ENCODE data around the gene RNF6.
A peak's percentile ranks its signal among the peaks of the same experiment; 100 is the strongest.
"Not testable (repeated sequence)": the region's sequence is repeated elsewhere in the genome, so short reads cannot be mapped to it uniquely, and the experiment has no call there.

RNF6 gene

GRCh38 chr13:26253787-26254582, 31.9 kb upstream of the RNF6 start, which contains the start of gene CDK8:
Gene CDK8 (plus strand): TSS chr13:26254129. CDS start chr13:26254642, 513 bp downstream.
- Histone ChIP-seq H3K4me3 (ENCODE audit: insufficient read depth, low read depth, low read length) (peak within 1 kb of the TSS; percentile 87), H3K9me3 (ENCODE audit: control insufficient read depth, low read length) (no peaks in the 10 kb centered on the region), H3K36me3 (ENCODE audit: control insufficient read depth, insufficient read depth, low read length) (no peaks in the 10 kb centered on the region), H3K27ac (ENCODE audit: insufficient read depth, low read depth, low read length, poor library complexity, severe bottlenecking) (peak within 1 kb of the TSS; percentile 85), H3K4me1 (ENCODE audit: control insufficient read depth, insufficient read depth, low read length) (no peaks in the 10 kb centered on the region), H3K27me3 (ENCODE audit: control insufficient read depth, insufficient read depth, low read length, poor library complexity, severe bottlenecking) (no peaks in the 10 kb centered on the region)
- 0 to 1% methylated on average over 77 to 78 of the region's 79 CpGs for WGBS, 2 experiments

- Histone ChIP-seq H3K4me1 (ENCODE audit: control insufficient read depth, insufficient read depth, low read length) (no peaks in the 10 kb centered on the region), H3K27ac (ENCODE audit: insufficient read depth, low read depth, low read length, poor library complexity, severe bottlenecking) (no peak overlapping the region), H3K36me3 (ENCODE audit: control insufficient read depth, insufficient read depth, low read length) (no peaks in the 10 kb centered on the region), H3K4me3 (ENCODE audit: insufficient read depth, low read depth, low read length) (peak overlapping the region; percentile 87), H3K27me3 (ENCODE audit: control insufficient read depth, insufficient read depth, low read length, poor library complexity, severe bottlenecking) (no peaks in the 10 kb centered on the region), H3K9me3 (ENCODE audit: control insufficient read depth, low read length) (no peaks in the 10 kb centered on the region)
- 52% methylated on average over 9 of the region's 9 CpGs for WGBS, 2 experiments
Measured at GRCh38 chr13:26253262-26253786, 31.2 kb upstream of the RNF6 start.

- H3K36me3 ChIP-seq (ENCODE audit: control insufficient read depth, insufficient read depth, low read length); H3K27ac ChIP-seq (ENCODE audit: insufficient read depth, low read depth, low read length, poor library complexity, severe bottlenecking); H3K27me3 ChIP-seq (ENCODE audit: control insufficient read depth, insufficient read depth, low read length, poor library complexity, severe bottlenecking); H3K4me1 ChIP-seq (ENCODE audit: control insufficient read depth, insufficient read depth, low read length); H3K9me3 ChIP-seq (ENCODE audit: control insufficient read depth, low read length); H3K4me3 ChIP-seq (ENCODE audit: insufficient read depth, low read depth, low read length): not testable (repeated sequence)
- WGBS, 2 experiments: 80 to 85% methylated on average over 4 of the region's 4 CpGs
Measured at GRCh38 chr13:26252006-26252405, 29.9 kb upstream of the RNF6 start.

- Histone ChIP-seq H3K9me3 (ENCODE audit: control insufficient read depth, low read length) (no peaks in the 10 kb centered on the region), H3K4me3 (ENCODE audit: insufficient read depth, low read depth, low read length) (no peak overlapping the region), H3K4me1 (ENCODE audit: control insufficient read depth, insufficient read depth, low read length) (no peaks in the 10 kb centered on the region), H3K27ac (ENCODE audit: insufficient read depth, low read depth, low read length, poor library complexity, severe bottlenecking) (no peak overlapping the region), H3K27me3 (ENCODE audit: control insufficient read depth, insufficient read depth, low read length, poor library complexity, severe bottlenecking) (no peaks in the 10 kb centered on the region), H3K36me3 (ENCODE audit: control insufficient read depth, insufficient read depth, low read length) (no peaks in the 10 kb centered on the region)
Measured at GRCh38 chr13:26249551-26249950, 27.4 kb upstream of the RNF6 start.

GRCh38 chr13:26247608-26248007, 25.5 kb upstream of the RNF6 start:
- Histone ChIP-seq H3K27me3 (ENCODE audit: control insufficient read depth, insufficient read depth, low read length, poor library complexity, severe bottlenecking) (no peaks in the 10 kb centered on the region), H3K4me1 (ENCODE audit: control insufficient read depth, insufficient read depth, low read length) (no peaks in the 10 kb centered on the region), H3K9me3 (ENCODE audit: control insufficient read depth, low read length) (no peaks in the 10 kb centered on the region), H3K27ac (ENCODE audit: insufficient read depth, low read depth, low read length, poor library complexity, severe bottlenecking) (no peak overlapping the region), H3K36me3 (ENCODE audit: control insufficient read depth, insufficient read depth, low read length) (no peaks in the 10 kb centered on the region), H3K4me3 (ENCODE audit: insufficient read depth, low read depth, low read length) (no peak overlapping the region)
- 79 to 87% methylated on average over 3 of the region's 3 CpGs for WGBS, 2 experiments

GRCh38 chr13:26247011-26247410, 24.9 kb upstream of the RNF6 start:
- H3K4me3 ChIP-seq (ENCODE audit: insufficient read depth, low read depth, low read length): no peak overlapping the region
- no peaks in the 10 kb centered on the region for H3K36me3 ChIP-seq (ENCODE audit: control insufficient read depth, insufficient read depth, low read length)
- no peaks in the 10 kb centered on the region for H3K27me3 ChIP-seq (ENCODE audit: control insufficient read depth, insufficient read depth, low read length, poor library complexity, severe bottlenecking)
- no peaks in the 10 kb centered on the region for H3K4me1 ChIP-seq (ENCODE audit: control insufficient read depth, insufficient read depth, low read length)
- no peak overlapping the region for H3K27ac ChIP-seq (ENCODE audit: insufficient read depth, low read depth, low read length, poor library complexity, severe bottlenecking)
- H3K9me3 ChIP-seq (ENCODE audit: control insufficient read depth, low read length): no peaks in the 10 kb centered on the region
- WGBS, 2 experiments: 86 to 92% methylated on average over 2 of the region's 2 CpGs

- H3K27ac ChIP-seq (ENCODE audit: insufficient read depth, low read depth, low read length, poor library complexity, severe bottlenecking): no peak overlapping the region
- no peak overlapping the region for H3K4me3 ChIP-seq (ENCODE audit: insufficient read depth, low read depth, low read length)
- H3K4me1 ChIP-seq (ENCODE audit: control insufficient read depth, insufficient read depth, low read length): no peaks in the 10 kb centered on the region
- 86% methylated on average over 5 of the region's 5 CpGs for WGBS, 2 experiments
- H3K9me3 ChIP-seq (ENCODE audit: control insufficient read depth, low read length): no peaks in the 10 kb centered on the region
- no peaks in the 10 kb centered on the region for H3K36me3 ChIP-seq (ENCODE audit: control insufficient read depth, insufficient read depth, low read length)
- H3K27me3 ChIP-seq (ENCODE audit: control insufficient read depth, insufficient read depth, low read length, poor library complexity, severe bottlenecking): no peaks in the 10 kb centered on the region
Measured at GRCh38 chr13:26246154-26246553, 24.0 kb upstream of the RNF6 start.

- Histone ChIP-seq H3K4me1 (ENCODE audit: control insufficient read depth, insufficient read depth, low read length) (no peaks in the 10 kb centered on the region), H3K36me3 (ENCODE audit: control insufficient read depth, insufficient read depth, low read length) (no peaks in the 10 kb centered on the region), H3K4me3 (ENCODE audit: insufficient read depth, low read depth, low read length) (no peak overlapping the region), H3K9me3 (ENCODE audit: control insufficient read depth, low read length) (no peaks in the 10 kb centered on the region), H3K27me3 (ENCODE audit: control insufficient read depth, insufficient read depth, low read length, poor library complexity, severe bottlenecking) (no peaks in the 10 kb centered on the region), H3K27ac (ENCODE audit: insufficient read depth, low read depth, low read length, poor library complexity, severe bottlenecking) (no peak overlapping the region)
- 64 to 67% methylated on average over 1 of the region's 1 CpG for WGBS, 2 experiments
Measured at GRCh38 chr13:26236296-26236695, 14.2 kb upstream of the RNF6 start.

GRCh38 chr13:26230703-26231102, 8.6 kb upstream of the RNF6 start:
- no peaks in the 10 kb centered on the region for H3K4me1 ChIP-seq (ENCODE audit: control insufficient read depth, insufficient read depth, low read length)
- H3K27ac ChIP-seq (ENCODE audit: insufficient read depth, low read depth, low read length, poor library complexity, severe bottlenecking): no peak overlapping the region
- peaks cover 7% of the 10 kb centered on the region for H3K27me3 ChIP-seq (ENCODE audit: control insufficient read depth, insufficient read depth, low read length, poor library complexity, severe bottlenecking)
- 87 to 91% methylated on average over 6 of the region's 6 CpGs for WGBS, 2 experiments
- H3K4me3 ChIP-seq (ENCODE audit: insufficient read depth, low read depth, low read length): no peak overlapping the region
- no peaks in the 10 kb centered on the region for H3K36me3 ChIP-seq (ENCODE audit: control insufficient read depth, insufficient read depth, low read length)
- no peaks in the 10 kb centered on the region for H3K9me3 ChIP-seq (ENCODE audit: control insufficient read depth, low read length)

- Histone ChIP-seq H3K36me3 (ENCODE audit: control insufficient read depth, insufficient read depth, low read length) (no peaks in the 10 kb centered on the region), H3K9me3 (ENCODE audit: control insufficient read depth, low read length) (no peaks in the 10 kb centered on the region), H3K4me1 (ENCODE audit: control insufficient read depth, insufficient read depth, low read length) (no peaks in the 10 kb centered on the region), H3K27me3 (ENCODE audit: control insufficient read depth, insufficient read depth, low read length, poor library complexity, severe bottlenecking) (peaks cover 7% of the 10 kb centered on the region), H3K4me3 (ENCODE audit: insufficient read depth, low read depth, low read length) (no peak overlapping the region), H3K27ac (ENCODE audit: insufficient read depth, low read depth, low read length, poor library complexity, severe bottlenecking) (no peak overlapping the region)
- 90 to 91% methylated on average over 13 of the region's 13 CpGs for WGBS, 2 experiments
Measured at GRCh38 chr13:26229080-26229615, 7.0 kb upstream of the RNF6 start.
